ENCODE results near the gene CLCN3.

- TF ChIP-seq, protein P1, sequence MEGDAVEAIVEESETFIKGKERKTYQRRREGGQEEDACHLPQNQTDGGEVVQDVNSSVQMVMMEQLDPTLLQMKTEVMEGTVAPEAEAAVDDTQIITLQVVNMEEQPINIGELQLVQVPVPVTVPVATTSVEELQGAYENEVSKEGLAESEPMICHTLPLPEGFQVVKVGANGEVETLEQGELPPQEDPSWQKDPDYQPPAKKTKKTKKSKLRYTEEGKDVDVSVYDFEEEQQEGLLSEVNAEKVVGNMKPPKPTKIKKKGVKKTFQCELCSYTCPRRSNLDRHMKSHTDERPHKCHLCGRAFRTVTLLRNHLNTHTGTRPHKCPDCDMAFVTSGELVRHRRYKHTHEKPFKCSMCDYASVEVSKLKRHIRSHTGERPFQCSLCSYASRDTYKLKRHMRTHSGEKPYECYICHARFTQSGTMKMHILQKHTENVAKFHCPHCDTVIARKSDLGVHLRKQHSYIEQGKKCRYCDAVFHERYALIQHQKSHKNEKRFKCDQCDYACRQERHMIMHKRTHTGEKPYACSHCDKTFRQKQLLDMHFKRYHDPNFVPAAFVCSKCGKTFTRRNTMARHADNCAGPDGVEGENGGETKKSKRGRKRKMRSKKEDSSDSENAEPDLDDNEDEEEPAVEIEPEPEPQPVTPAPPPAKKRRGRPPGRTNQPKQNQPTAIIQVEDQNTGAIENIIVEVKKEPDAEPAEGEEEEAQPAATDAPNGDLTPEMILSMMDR (IDR thresholded peaks at IDR 0.05) = no peak
- TF ChIP-seq EZH2phosphoT487 (IDR thresholded peaks at IDR 0.05) (no peak), EZH2 (IDR thresholded peaks at IDR 0.05) (no peak)
These were observed 48.9 kb upstream of the CLCN3 start for GRCh38 chr4:169571435-169571834.
